HepG2 (cell line): ENCODE results near the gene PYGO2. TPM values are rescaled to one million over a fixed set of nuclear protein-coding genes. Genes with fewer than 3 reads are reported as not detected.
A peak's percentile ranks its signal among the peaks of the same experiment; 100 is the strongest.

Experiments used
- ATF7-NPFF ChIP-seq: sonication (generic); formaldehyde crosslinking; IDR thresholded peaks from 2 replicates; pipeline ENCODE4 v1.8.1; 2023; ENCODE audit warnings: mild to moderate bottlenecking, low read depth, missing genetic modification reagents, moderate library complexity
- CEBPG ChIP-seq: IDR thresholded peaks from 2 replicates; pipeline ENCODE4 v1.6.1; 2016
- CENPX ChIP-seq: sonication (generic); formaldehyde crosslinking; IDR thresholded peaks from 2 replicates; pipeline ENCODE4 v1.9.0; 2021; ENCODE audit warnings: mild to moderate bottlenecking, missing genetic modification reagents, moderate library complexity
- CSRNP1 ChIP-seq: sonication (generic); formaldehyde crosslinking; IDR thresholded peaks from 2 replicates; pipeline ENCODE4 v1.8.1; 2023; ENCODE audit warnings: mild to moderate bottlenecking, missing genetic modification reagents
- GMEB1 ChIP-seq: sonication (generic); formaldehyde crosslinking; IDR thresholded peaks from 2 replicates; pipeline ENCODE4 v1.5.1; 2020; ENCODE audit warnings: missing genetic modification reagents, mild to moderate bottlenecking, borderline replicate concordance
- KDM3A ChIP-seq: IDR thresholded peaks from 2 replicates; pipeline ENCODE4 v1.6.1; 2018; ENCODE audit warnings: low read depth, missing compliant biosample characterization
- MEF2D ChIP-seq: sonication (generic); formaldehyde crosslinking; IDR thresholded peaks from 2 replicates; pipeline ENCODE4 v1.5.1; 2020; ENCODE audit warnings: mild to moderate bottlenecking, missing genetic modification reagents
- MEIS1 ChIP-seq: sonication (generic); formaldehyde crosslinking; IDR thresholded peaks from 2 replicates; pipeline ENCODE4 v1.9.0; 2021; ENCODE audit warnings: mild to moderate bottlenecking, missing genetic modification reagents, moderate library complexity, borderline replicate concordance
- NFIC ChIP-seq: IDR thresholded peaks from 2 replicates; pipeline ENCODE4 v1.6.1; 2012; ENCODE audit warnings: mild to moderate bottlenecking, low read length, inconsistent platforms
- PHB2 ChIP-seq: fragments of 450-650 bp; IDR thresholded peaks from 2 replicates; pipeline ENCODE4 v1.6.1; 2018; ENCODE audit not compliant: partially characterized antibody
- SPEN ChIP-seq: sonication (generic); formaldehyde crosslinking; IDR thresholded peaks from 2 replicates; pipeline ENCODE4 v1.5.1; 2020; ENCODE audit warnings: low read depth, mild to moderate bottlenecking, missing genetic modification reagents
- ZNF281 ChIP-seq: sonication (generic); formaldehyde crosslinking; IDR thresholded peaks from 2 replicates; pipeline ENCODE4 v1.4.0; 2020; ENCODE audit warnings: missing genetic modification reagents, borderline replicate concordance
- ZNF33A ChIP-seq: sonication (generic); formaldehyde crosslinking; IDR thresholded peaks from 2 replicates; pipeline ENCODE4 v1.5.1; 2020; ENCODE audit warnings: missing genetic modification reagents, mild to moderate bottlenecking, moderate library complexity, borderline replicate concordance
- ZNF615 ChIP-seq: sonication (generic); formaldehyde crosslinking; IDR thresholded peaks from 2 replicates; pipeline ENCODE4 v1.5.0; 2020; ENCODE audit warnings: mild to moderate bottlenecking, missing genetic modification reagents, borderline replicate concordance
- ZNF766 ChIP-seq: sonication (generic); formaldehyde crosslinking; IDR thresholded peaks from 2 replicates; pipeline ENCODE4 v1.5.0; 2020; ENCODE audit warnings: missing genetic modification reagents, borderline replicate concordance
- ZNF800 ChIP-seq: sonication (generic); formaldehyde crosslinking; IDR thresholded peaks from 2 replicates; pipeline ENCODE4 v1.4.0; 2020; ENCODE audit warnings: missing genetic modification reagents
- ZSCAN29 ChIP-seq: sonication (generic); formaldehyde crosslinking; conservative IDR thresholded peaks from 2 replicates; pipeline ENCODE4 v1.4.0; 2020; ENCODE audit warnings: mild to moderate bottlenecking, missing genetic modification reagents
- polyA plus RNA-seq, 8 experiments: library from polyadenylated mRNA; depleted of rRNA in 3 of 8; stranded (reverse) in 7 of 8; unstranded in 1 of 8; fragments of >200 nt; fragmentation: Illumina TruSeq in 4 of 8; extraction: Trizol in 4 of 8; gene quantifications; 2 replicates each; pipeline versions ENCODE4 v1.2.1 to v1.2.3, GENCODE V29; 2011 to 2016; ENCODE audit warnings: low read depth in 4 of 8, missing spikeins in 1 of 8, mixed read lengths in 1 of 8; ENCODE audit not compliant: insufficient read depth in 1 of 8
- total RNA-seq, 5 experiments: library from RNA; depleted of rRNA; stranded (reverse); fragments of >200 nt; fragmentation: Illumina TruSeq; extraction: Trizol; gene quantifications; 2 replicates each; pipeline ENCODE4 v1.2.3, GENCODE V29; 2016; ENCODE audit warnings: low read depth in 1 of 5
- TF ChIP-seq, protein P1 (sequence below): sonication (generic); formaldehyde crosslinking; IDR thresholded peaks from 2 replicates; pipeline ENCODE4 v1.8.0; 2022; ENCODE audit warnings: missing genetic modification reagents, low read depth, mild to moderate bottlenecking, borderline replicate concordance

Gene PYGO2
- total and polyA plus RNA-seq, 2 of the 13 experiments (the other 11 are each of a cell fraction or from before 2014, with no cell fraction given): 20.3 to 21.8 TPM

DNA sequence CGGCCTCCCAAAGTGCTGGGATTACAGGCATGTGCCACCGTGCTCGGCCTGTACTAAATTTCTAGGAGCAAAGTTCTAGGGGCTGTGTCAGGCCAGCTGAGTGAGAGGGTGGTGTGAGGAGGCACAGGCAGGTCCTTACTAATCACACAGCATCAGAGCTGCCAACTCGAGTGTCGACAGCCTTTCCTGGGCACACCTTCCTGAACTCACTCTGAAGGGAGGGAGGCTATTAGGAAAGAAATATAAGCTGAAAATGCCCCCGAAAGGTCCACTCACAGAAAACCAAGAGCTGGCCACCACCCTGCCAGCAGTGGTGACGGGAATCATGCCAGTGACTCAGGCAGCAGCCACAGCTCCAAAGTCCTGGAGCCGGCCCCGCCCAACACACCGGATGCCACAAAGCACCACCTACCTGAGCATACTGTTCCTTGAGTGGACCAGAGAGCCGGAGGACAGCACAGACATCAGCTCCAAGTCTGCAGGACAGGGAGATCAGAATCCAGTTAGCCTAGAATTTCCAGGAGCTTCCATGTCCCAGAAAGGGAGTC lies 29.6 kb downstream of the PYGO2 start (continued):
- no peak for TF ChIP-seq GMEB1 (CRISPR knock-in tag)
- no peak for TF ChIP-seq ATF7-NPFF
- TF ChIP-seq CEBPG: peak; percentile 12; the same call in 1 of the 2 replicates
- peak; percentile 70; the same call in 1 of the 2 replicates for TF ChIP-seq MEIS1 (CRISPR knock-in tag)
- TF ChIP-seq ZNF33A: no peak
- no peak for TF ChIP-seq PHB2
- no peak for TF ChIP-seq ZNF281 (CRISPR knock-in tag)
- peak; percentile 73 for TF ChIP-seq SPEN (CRISPR knock-in tag)
- TF ChIP-seq ZSCAN29 (CRISPR knock-in tag): 0 out of 2 replicates have a peak, but pooled peaks have one; percentile 64
- TF ChIP-seq MEF2D (CRISPR knock-in tag): no peak
- TF ChIP-seq, protein P1, sequence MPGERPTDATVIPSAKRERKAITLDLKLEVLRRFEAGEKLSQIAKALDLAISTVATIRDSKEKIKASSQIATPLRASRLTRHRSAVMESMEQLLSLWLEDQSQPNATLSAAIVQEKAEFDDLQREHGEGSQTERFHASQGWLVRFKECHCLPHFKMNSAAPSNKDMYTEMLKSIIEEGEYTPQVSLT (CRISPR knock-in tag): no peak
- TF ChIP-seq ZNF615: no peak
- TF ChIP-seq CSRNP1 (CRISPR knock-in tag): no peak
- TF ChIP-seq KDM3A (CRISPR knock-in tag): 0 out of 2 replicates have a peak, but pooled peaks have one; percentile 31
- TF ChIP-seq NFIC: no peak
- TF ChIP-seq ZNF766 (CRISPR knock-in tag): no peak
- TF ChIP-seq CENPX (CRISPR knock-in tag): no peak
- no peak for TF ChIP-seq ZNF800 (CRISPR knock-in tag)
